GM23338 (cell line): ENCODE data around the gene R3HDM2. TPM values are rescaled to one million over a fixed set of nuclear protein-coding genes. Genes with fewer than 3 reads are reported as not detected.

ENCODE experiments used
- ATAC-seq: fragments of 200-7000 bp; cut with Tn5 transposase; 3 replicates; pipeline ENCODE4 v1.9.1; 2020
- DNase-seq: peaks from one replicate; pipeline ENCODE4 v3.0.0-alpha.2; 2015; ENCODE audit warnings: low spot score
- H2AFZ ChIP-seq: fragments of 200-600 bp; sonication (generic); 2 replicates; pipeline ENCODE4 v1.8.0; 2016; ENCODE audit warnings: antibody characterized with exemption, mild to moderate bottlenecking, moderate library complexity
- H3F3A ChIP-seq: fragments of 200-600 bp; sonication (generic); replicated peaks from 2 replicates; pipeline ENCODE4 v1.8.0; 2017; ENCODE audit warnings: antibody characterized with exemption, mixed run types, low read depth
- H3K27ac ChIP-seq: fragments of 200-600 bp; sonication (generic); 2 replicates; pipeline ENCODE4 v1.6.1; 2016; ENCODE audit warnings: low read depth
- H3K27me3 ChIP-seq: fragments of 200-600 bp; sonication (generic); 2 replicates; pipeline ENCODE4 v1.8.0; 2016; ENCODE audit warnings: mild to moderate bottlenecking, mixed run types, moderate library complexity; ENCODE audit not compliant: insufficient read depth
- H3K36me3 ChIP-seq: fragments of 200-600 bp; sonication (generic); 2 replicates; pipeline ENCODE4 v1.8.0; 2016; ENCODE audit warnings: mild to moderate bottlenecking; ENCODE audit not compliant: insufficient read depth
- H3K4me1 ChIP-seq: fragments of 200-600 bp; sonication (generic); 2 replicates; pipeline ENCODE4 v1.8.0; 2016; ENCODE audit warnings: mild to moderate bottlenecking, moderate library complexity; ENCODE audit not compliant: insufficient read depth
- H3K4me2 ChIP-seq: fragments of 200-600 bp; sonication (generic); 2 replicates; pipeline ENCODE4 v1.7.1; 2017; ENCODE audit warnings: mixed run types
- H3K4me3 ChIP-seq: fragments of 200-600 bp; sonication (generic); 2 replicates; pipeline ENCODE4 v1.6.1; 2016; ENCODE audit warnings: mixed run types
- H3K79me2 ChIP-seq: fragments of 200-600 bp; sonication (generic); replicated peaks from 2 replicates; pipeline ENCODE4 v1.8.0; 2017; ENCODE audit warnings: mild to moderate bottlenecking; ENCODE audit not compliant: insufficient read depth
- H3K9me2 ChIP-seq: fragments of 200-600 bp; sonication (generic); 2 replicates; pipeline ENCODE4 v1.8.0; 2017; ENCODE audit not compliant: insufficient read depth
- H4K20me1 ChIP-seq: fragments of 200-600 bp; sonication (generic); replicated peaks from 2 replicates; pipeline ENCODE4 v1.8.0; 2017; ENCODE audit warnings: mild to moderate bottlenecking; ENCODE audit not compliant: insufficient read depth
- H3K27ac Mint-ChIP-seq: 2 replicates; pipeline ENCODE4 v1.8.0; 2020; ENCODE audit warnings: inconsistent platforms, mild to moderate bottlenecking, moderate library complexity, mixed read lengths
- H3K27me3 Mint-ChIP-seq: 3 replicates; pipeline ENCODE4 v1.8.0; 2022; ENCODE audit warnings: low read depth, mild to moderate bottlenecking, moderate library complexity, mixed read lengths, inconsistent platforms; ENCODE audit not compliant: insufficient read depth, poor library complexity
- H3K36me3 Mint-ChIP-seq: 3 replicates; pipeline ENCODE4 v1.8.0; 2021; ENCODE audit warnings: low read depth, mild to moderate bottlenecking, inconsistent platforms, moderate library complexity, mixed read lengths
- H3K4me1 Mint-ChIP-seq: 3 replicates; pipeline ENCODE4 v1.8.0; 2020; ENCODE audit warnings: mild to moderate bottlenecking, inconsistent platforms, mixed read lengths
- H3K4me3 Mint-ChIP-seq: 3 replicates; pipeline ENCODE4 v1.8.0; 2021; ENCODE audit warnings: moderate library complexity, mild to moderate bottlenecking, inconsistent platforms, mixed read lengths
- H3K9me3 Mint-ChIP-seq: 3 replicates; pipeline ENCODE4 v1.8.0; 2020; ENCODE audit warnings: moderate library complexity, mild to moderate bottlenecking, inconsistent platforms, mixed read lengths
- CREB1 ChIP-seq: fragments of 250-450 bp; sonication (Bioruptor Pico); IDR thresholded peaks from 2 replicates; pipeline ENCODE4 v1.5.0; 2020; ENCODE audit warnings: low read depth, mild to moderate bottlenecking, moderate library complexity
- EZH2 ChIP-seq: fragments of 200-600 bp; sonication (generic); IDR thresholded peaks from one replicate; pipeline ENCODE4 v1.8.0; 2017; ENCODE audit warnings: antibody characterized with exemption, mild to moderate bottlenecking, low read depth; ENCODE audit not compliant: unreplicated experiment
- EZH2phosphoT487 ChIP-seq: fragments of 200-600 bp; sonication (generic); IDR thresholded peaks from one replicate; pipeline ENCODE4 v1.8.1; 2018; ENCODE audit warnings: antibody characterized with exemption; ENCODE audit not compliant: unreplicated experiment
- JUNB ChIP-seq: IDR thresholded peaks from one replicate; pipeline ENCODE4 v1.6.1; 2016; ENCODE audit warnings: antibody characterized with exemption; ENCODE audit not compliant: unreplicated experiment
- NANOG ChIP-seq: IDR thresholded peaks from 2 replicates; pipeline ENCODE4 v1.6.1; 2016; ENCODE audit warnings: antibody characterized with exemption, borderline replicate concordance
- POLR2AphosphoS5 ChIP-seq: IDR thresholded peaks from 2 replicates; pipeline ENCODE4 v1.6.1; 2016; ENCODE audit warnings: antibody characterized with exemption, low read depth
- STAT1 ChIP-seq: IDR thresholded peaks from one replicate; pipeline ENCODE4 v1.6.1; 2016; ENCODE audit warnings: antibody characterized with exemption; ENCODE audit not compliant: unreplicated experiment
- ZNF114 ChIP-seq: fragments of 250-450 bp; sonication (Bioruptor Pico); IDR thresholded peaks from 2 replicates; pipeline ENCODE4 v1.5.0; 2020; ENCODE audit warnings: mild to moderate bottlenecking, moderate library complexity
- ZNF331 ChIP-seq: fragments of 250-450 bp; sonication (Bioruptor Pico); IDR thresholded peaks from 2 replicates; pipeline ENCODE4 v1.5.0; 2020; ENCODE audit warnings: low read depth, mild to moderate bottlenecking, moderate library complexity
- ZNF462 ChIP-seq: fragments of 250-450 bp; sonication (Bioruptor Pico); IDR thresholded peaks from 2 replicates; pipeline ENCODE4 v1.5.0; 2020; ENCODE audit warnings: mild to moderate bottlenecking, moderate library complexity
- polyA plus RNA-seq: library from polyadenylated mRNA; unstranded; fragments of >200 nt; fragmentation: Nextera tagmentation; extraction: Ambion mirVana; gene quantifications from 2 replicates; pipeline ENCODE4 v1.2.1, GENCODE V29; 2016
- total RNA-seq: library from RNA; depleted of rRNA; stranded (reverse); fragments of >200 nt; shearing (Covaris generic); gene quantifications from 2 replicates; pipeline ENCODE4 v1.2.3, GENCODE V29; 2014
- TF ChIP-seq, protein P1 (sequence below), 2 experiments: fragments of 200-600 bp in 1 of 2; sonication (generic) in 1 of 2; conservative IDR thresholded peaks; 2 replicates each; pipeline versions ENCODE4 v1.5.1 to v1.6.1; 2016 to 2017; ENCODE audit warnings: antibody characterized with exemption in 2 of 2, low read depth in 2 of 2, mild to moderate bottlenecking in 2 of 2, moderate library complexity in 1 of 2
- TF ChIP-seq, protein P2 (sequence below): IDR thresholded peaks from one replicate; pipeline ENCODE4 v1.6.1; 2018; ENCODE audit warnings: antibody characterized with exemption; ENCODE audit not compliant: unreplicated experiment
- TF ChIP-seq, protein P3 (sequence below): IDR thresholded peaks from 2 replicates; pipeline ENCODE4 v1.6.1; 2016; ENCODE audit warnings: antibody characterized with exemption

Gene R3HDM2
- total and polyA plus RNA-seq, 2 experiments from 2014 or later = 9.6 to 19.6 TPM

- Mint-ChIP-seq H3K27me3 (peaks cover 5% of the 10 kb centered on the region), H3K4me1 (peaks cover 14% of the 10 kb centered on the region; the same call in 2 of the 3 replicates), H3K4me3 (no peak within 1 kb of the TSS; the same call in 2 of the 3 replicates), H3K9me3 (no peaks in the 10 kb centered on the region), H3K27ac (peak within 1 kb of the TSS; percentile 56; the same call in 1 of the 2 replicates), H3K36me3 (no peaks in the 10 kb centered on the region; the same call in 2 of the 3 replicates)
- Histone ChIP-seq H3K27me3 (no peaks in the 10 kb centered on the region), H3K9me2 (no peaks in the 10 kb centered on the region), H3K4me1 (peaks cover 6% of the 10 kb centered on the region; the same call in 1 of the 2 replicates), H3F3A (peaks cover 11% of the 10 kb centered on the region), H3K27ac (no peak within 1 kb of the TSS), H3K79me2 (peaks cover 4% of the 10 kb centered on the region; the same call in 1 of the 2 replicates), H3K36me3 (no peaks in the 10 kb centered on the region), H4K20me1 (no peaks in the 10 kb centered on the region), H3K4me2 (no peak within 1 kb of the TSS), H3K4me3 (no peak within 1 kb of the TSS), H2AFZ (peak within 1 kb of the TSS; percentile 83)
- no peak for ATAC-seq
- no peak for DNase-seq
- TF ChIP-seq, protein P1, sequence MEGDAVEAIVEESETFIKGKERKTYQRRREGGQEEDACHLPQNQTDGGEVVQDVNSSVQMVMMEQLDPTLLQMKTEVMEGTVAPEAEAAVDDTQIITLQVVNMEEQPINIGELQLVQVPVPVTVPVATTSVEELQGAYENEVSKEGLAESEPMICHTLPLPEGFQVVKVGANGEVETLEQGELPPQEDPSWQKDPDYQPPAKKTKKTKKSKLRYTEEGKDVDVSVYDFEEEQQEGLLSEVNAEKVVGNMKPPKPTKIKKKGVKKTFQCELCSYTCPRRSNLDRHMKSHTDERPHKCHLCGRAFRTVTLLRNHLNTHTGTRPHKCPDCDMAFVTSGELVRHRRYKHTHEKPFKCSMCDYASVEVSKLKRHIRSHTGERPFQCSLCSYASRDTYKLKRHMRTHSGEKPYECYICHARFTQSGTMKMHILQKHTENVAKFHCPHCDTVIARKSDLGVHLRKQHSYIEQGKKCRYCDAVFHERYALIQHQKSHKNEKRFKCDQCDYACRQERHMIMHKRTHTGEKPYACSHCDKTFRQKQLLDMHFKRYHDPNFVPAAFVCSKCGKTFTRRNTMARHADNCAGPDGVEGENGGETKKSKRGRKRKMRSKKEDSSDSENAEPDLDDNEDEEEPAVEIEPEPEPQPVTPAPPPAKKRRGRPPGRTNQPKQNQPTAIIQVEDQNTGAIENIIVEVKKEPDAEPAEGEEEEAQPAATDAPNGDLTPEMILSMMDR (conservative IDR thresholded peaks at IDR 0.05; ENCODE audit: low read depth in 2 of 2) = no peak
- TF ChIP-seq NANOG (no peak), ZNF114 (CRISPR knock-in tag) (no peak), JUNB (no peak), ZNF331 (CRISPR knock-in tag) (no peak), EZH2phosphoT487 (no peak), CREB1 (CRISPR knock-in tag) (no peak), ZNF462 (CRISPR knock-in tag) (no peak), STAT1 (no peak), POLR2AphosphoS5 (no peak), EZH2 (no peak)
- TF ChIP-seq, protein P2, sequence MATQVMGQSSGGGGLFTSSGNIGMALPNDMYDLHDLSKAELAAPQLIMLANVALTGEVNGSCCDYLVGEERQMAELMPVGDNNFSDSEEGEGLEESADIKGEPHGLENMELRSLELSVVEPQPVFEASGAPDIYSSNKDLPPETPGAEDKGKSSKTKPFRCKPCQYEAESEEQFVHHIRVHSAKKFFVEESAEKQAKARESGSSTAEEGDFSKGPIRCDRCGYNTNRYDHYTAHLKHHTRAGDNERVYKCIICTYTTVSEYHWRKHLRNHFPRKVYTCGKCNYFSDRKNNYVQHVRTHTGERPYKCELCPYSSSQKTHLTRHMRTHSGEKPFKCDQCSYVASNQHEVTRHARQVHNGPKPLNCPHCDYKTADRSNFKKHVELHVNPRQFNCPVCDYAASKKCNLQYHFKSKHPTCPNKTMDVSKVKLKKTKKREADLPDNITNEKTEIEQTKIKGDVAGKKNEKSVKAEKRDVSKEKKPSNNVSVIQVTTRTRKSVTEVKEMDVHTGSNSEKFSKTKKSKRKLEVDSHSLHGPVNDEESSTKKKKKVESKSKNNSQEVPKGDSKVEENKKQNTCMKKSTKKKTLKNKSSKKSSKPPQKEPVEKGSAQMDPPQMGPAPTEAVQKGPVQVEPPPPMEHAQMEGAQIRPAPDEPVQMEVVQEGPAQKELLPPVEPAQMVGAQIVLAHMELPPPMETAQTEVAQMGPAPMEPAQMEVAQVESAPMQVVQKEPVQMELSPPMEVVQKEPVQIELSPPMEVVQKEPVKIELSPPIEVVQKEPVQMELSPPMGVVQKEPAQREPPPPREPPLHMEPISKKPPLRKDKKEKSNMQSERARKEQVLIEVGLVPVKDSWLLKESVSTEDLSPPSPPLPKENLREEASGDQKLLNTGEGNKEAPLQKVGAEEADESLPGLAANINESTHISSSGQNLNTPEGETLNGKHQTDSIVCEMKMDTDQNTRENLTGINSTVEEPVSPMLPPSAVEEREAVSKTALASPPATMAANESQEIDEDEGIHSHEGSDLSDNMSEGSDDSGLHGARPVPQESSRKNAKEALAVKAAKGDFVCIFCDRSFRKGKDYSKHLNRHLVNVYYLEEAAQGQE = no peak
- TF ChIP-seq, protein P3, sequence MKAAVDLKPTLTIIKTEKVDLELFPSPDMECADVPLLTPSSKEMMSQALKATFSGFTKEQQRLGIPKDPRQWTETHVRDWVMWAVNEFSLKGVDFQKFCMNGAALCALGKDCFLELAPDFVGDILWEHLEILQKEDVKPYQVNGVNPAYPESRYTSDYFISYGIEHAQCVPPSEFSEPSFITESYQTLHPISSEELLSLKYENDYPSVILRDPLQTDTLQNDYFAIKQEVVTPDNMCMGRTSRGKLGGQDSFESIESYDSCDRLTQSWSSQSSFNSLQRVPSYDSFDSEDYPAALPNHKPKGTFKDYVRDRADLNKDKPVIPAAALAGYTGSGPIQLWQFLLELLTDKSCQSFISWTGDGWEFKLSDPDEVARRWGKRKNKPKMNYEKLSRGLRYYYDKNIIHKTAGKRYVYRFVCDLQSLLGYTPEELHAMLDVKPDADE = no peak
Measured at GRCh38 chr12:57434517-57435223, 3.8 kb upstream of the R3HDM2 start, which contains the start of gene INHBC. TSS of gene INHBC (plus strand) at chr12:57434784. CDS start at chr12:57434887, 103 bp downstream.
